ENCODE results near the gene KRTCAP3. TPM values are rescaled to one million over a fixed set of nuclear protein-coding genes. Genes with fewer than 3 reads are reported as not detected.

KRTCAP3 gene
- total RNA-seq, 1 experiment from 2014 or later = 49.9 TPM

- no peaks in the 10 kb centered on the region for H3K27me3 Mint-ChIP-seq (ENCODE audit: low read depth)
- no peak overlapping the region for H2BK20ac ChIP-seq (ENCODE audit: low read depth, low read length, poor library complexity, severe bottlenecking)
- no peak overlapping the region for H4K5ac ChIP-seq (ENCODE audit: insufficient read length, low read depth, low read length)
- no peak overlapping the region for H3K4me2 ChIP-seq (ENCODE audit: insufficient read depth, insufficient read length, low read length)
- H3K4me1 ChIP-seq (ENCODE audit: insufficient read depth, low read length) = no peaks in the 10 kb centered on the region
- DNase-seq = no peak
- H2BK15ac ChIP-seq (ENCODE audit: low read depth, low read length) = no peak overlapping the region
- no peak overlapping the region for H2AK5ac ChIP-seq (ENCODE audit: insufficient read length, low read length)
- no peaks in the 10 kb centered on the region for H3K9me3 Mint-ChIP-seq
- no peak overlapping the region for H2AFZ ChIP-seq (ENCODE audit: low read length)
- no peak overlapping the region for H3T11ph ChIP-seq (ENCODE audit: low read length)
- peaks cover 8 to 29% (median 28%) of the 10 kb centered on the region in 3 experiments; a peak in 6 of 7 replicates for H3K36me3 Mint-ChIP-seq (ENCODE audit: insufficient read depth in 1 of 3, low read depth in 3 of 3)
- H3K27ac ChIP-seq (ENCODE audit: insufficient read length, low read depth, low read length) = no peak overlapping the region
- peaks cover 57% of the 10 kb centered on the region; the same call in 1 of the 2 replicates for H3K79me2 ChIP-seq (ENCODE audit: insufficient read depth, low read length)
- no peak overlapping the region for H3K18ac ChIP-seq (ENCODE audit: insufficient read length, low read depth, low read length)
- H3K23ac ChIP-seq (ENCODE audit: insufficient read length, low read depth, low read length) = no peak overlapping the region
- H3K23me2 ChIP-seq (ENCODE audit: insufficient read length, low read depth, low read length, poor library complexity, severe bottlenecking) = no peaks in the 10 kb centered on the region
- no peak overlapping the region for H4K91ac ChIP-seq (ENCODE audit: insufficient read length, low read depth, low read length)
- H3K4ac ChIP-seq (ENCODE audit: low read depth, low read length) = no peak overlapping the region
- no peaks in the 10 kb centered on the region for H3K27me3 ChIP-seq (ENCODE audit: insufficient read depth, low read length)
- H3K27ac Mint-ChIP-seq = no peak overlapping the region; a peak in 1 of 7 replicates
- H3K4me1 Mint-ChIP-seq = no peaks in the 10 kb centered on the region
- H3K56ac ChIP-seq (ENCODE audit: insufficient read length, low read depth, low read length) = no peak overlapping the region
- no peak overlapping the region for H3K4me3 Mint-ChIP-seq
- H4K8ac ChIP-seq (replicated peaks; ENCODE audit: insufficient read length, low read depth, low read length) = no peak overlapping the region
- WGBS (ENCODE audit: extremely low coverage, insufficient read length, low lambda C conversion rate) = no CpG with 5 or more reads among the region's 2 CpGs
- no peak overlapping the region for H3K9ac ChIP-seq (ENCODE audit: extremely low read depth, insufficient read length, low read length)
- H2BK120ac ChIP-seq (ENCODE audit: low read depth, low read length, poor library complexity, severe bottlenecking) = no peak overlapping the region
- no peak overlapping the region for H3K14ac ChIP-seq (ENCODE audit: insufficient read depth, low read length)
- H3K9me3 ChIP-seq (ENCODE audit: control insufficient read depth, low read depth, low read length) = no peaks in the 10 kb centered on the region
- peaks cover 4% of the 10 kb centered on the region for H3K79me1 ChIP-seq (ENCODE audit: insufficient read depth, low read depth, low read length, poor library complexity, severe bottlenecking)
- TF ChIP-seq CTCF (conservative IDR thresholded peaks at IDR 0.05) = no peak
- H2BK12ac ChIP-seq (ENCODE audit: insufficient read length, low read depth, low read length) = no peak overlapping the region
- no peaks in the 10 kb centered on the region for H4K20me1 ChIP-seq (ENCODE audit: control insufficient read depth, insufficient read depth, insufficient read length)
- no peak overlapping the region for H2BK5ac ChIP-seq (ENCODE audit: insufficient read length, low read length)
Measured at GRCh38 chr2:27400348-27401135, 41.6 kb upstream of the KRTCAP3 start.
